Coronary artery (tissue), 2 donors: ENCODE data around the gene JADE2.

Source experiments
- DNase-seq: peaks from one replicate; pipeline ENCODE4 v3.0.0-alpha.2; 2017; ENCODE audit warnings: low spot score
- H3K27ac ChIP-seq, 2 donors: fragments of 200-600 bp; sonication (generic); one replicate each; pipeline ENCODE4 v1.5.1; 2016 to 2019
- H3K4me3 ChIP-seq: fragments of 200-600 bp; sonication (generic); 2 replicates; pipeline ENCODE4 v1.5.1; 2016; ENCODE audit warnings: mild to moderate bottlenecking, moderate library complexity
- CTCF ChIP-seq: fragments of 200-600 bp; sonication (generic); IDR thresholded peaks from one replicate; pipeline ENCODE4 v1.5.1; 2019; ENCODE audit warnings: antibody characterized with exemption

The JADE2 gene

GRCh38 chr5:134620634-134621033 lies 95.2 kb downstream of the JADE2 start:
- no peak overlapping the region for H3K4me3 ChIP-seq
- H3K27ac ChIP-seq: no peak overlapping the region
- DNase-seq: no peak
- TF ChIP-seq CTCF: no peak

GRCh38 chr5:134625559-134625958 lies 100.1 kb downstream of the JADE2 start:
- no peak for DNase-seq
- Histone ChIP-seq H3K27ac (no peak overlapping the region), H3K4me3 (no peak overlapping the region)
- no peak for TF ChIP-seq CTCF

GRCh38 chr5:134626369-134627014 lies 101.0 kb downstream of the JADE2 start:
- no peak overlapping the region for H3K27ac ChIP-seq
- no peak overlapping the region for H3K4me3 ChIP-seq
- no peak for DNase-seq
- no peak for TF ChIP-seq CTCF
